Vagina (tissue), 2 donors: ENCODE results near the gene MDK.

Experiments
- CTCF ChIP-seq, 3 experiments: fragments of 450-650 bp in 2 of 3; fragments of 200-600 bp in 1 of 3; sonication (generic) in 1 of 3; IDR thresholded peaks; one replicate each; pipeline ENCODE4 v1.5.1; 2017 to 2019; ENCODE audit warnings: antibody characterized with exemption in 3 of 3, mild to moderate bottlenecking in 2 of 3, moderate library complexity in 2 of 3
- POLR2A ChIP-seq, 2 donors: fragments of 450-650 bp; IDR thresholded peaks; one replicate each; pipeline ENCODE4 v1.6.1; 2017; ENCODE audit warnings: antibody characterized with exemption in 2 of 2, mild to moderate bottlenecking in 2 of 2, moderate library complexity in 2 of 2

GRCh38 chr11:46378811-46379481 lies 2.5 kb upstream of the MDK start:
- TF ChIP-seq CTCF (IDR thresholded peaks at IDR 0.05) (no peak), POLR2A (IDR thresholded peaks at IDR 0.05) (no peak)
